Neural progenitor cell (in vitro differentiated cells): ENCODE measurements around the gene CASR.

ENCODE experiments used
- EZH2 ChIP-seq: fragments of 200-600 bp; sonication (generic); IDR thresholded peaks from 2 replicates; pipeline ENCODE4 v1.6.1; 2017; ENCODE audit warnings: antibody characterized with exemption, mild to moderate bottlenecking, moderate library complexity
- TF ChIP-seq, protein P1 (sequence below): fragments of 200-600 bp; sonication (generic); IDR thresholded peaks from 2 replicates; pipeline ENCODE4 v1.5.1; 2017; ENCODE audit warnings: antibody characterized with exemption, mild to moderate bottlenecking

DNA sequence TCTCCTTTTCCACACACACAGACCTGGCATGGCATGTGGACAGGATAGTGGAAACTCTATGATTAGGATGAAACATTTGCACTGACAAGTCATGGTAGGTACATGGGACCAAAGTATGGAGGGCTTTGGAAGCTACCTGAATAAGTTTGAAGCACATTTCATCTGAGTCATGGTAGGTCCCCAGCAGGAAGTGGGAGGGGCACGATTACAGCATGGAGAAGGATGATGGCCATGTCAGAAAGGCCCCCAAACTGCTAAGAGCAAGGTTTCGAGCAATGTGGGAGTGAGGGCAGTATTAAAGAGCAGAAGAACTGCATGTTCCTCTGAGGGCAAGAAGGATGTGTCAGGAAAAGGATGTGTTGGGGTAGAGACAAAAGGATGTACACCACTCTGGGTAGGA is 90.0 kb downstream of the CASR start:
- TF ChIP-seq, protein P1, sequence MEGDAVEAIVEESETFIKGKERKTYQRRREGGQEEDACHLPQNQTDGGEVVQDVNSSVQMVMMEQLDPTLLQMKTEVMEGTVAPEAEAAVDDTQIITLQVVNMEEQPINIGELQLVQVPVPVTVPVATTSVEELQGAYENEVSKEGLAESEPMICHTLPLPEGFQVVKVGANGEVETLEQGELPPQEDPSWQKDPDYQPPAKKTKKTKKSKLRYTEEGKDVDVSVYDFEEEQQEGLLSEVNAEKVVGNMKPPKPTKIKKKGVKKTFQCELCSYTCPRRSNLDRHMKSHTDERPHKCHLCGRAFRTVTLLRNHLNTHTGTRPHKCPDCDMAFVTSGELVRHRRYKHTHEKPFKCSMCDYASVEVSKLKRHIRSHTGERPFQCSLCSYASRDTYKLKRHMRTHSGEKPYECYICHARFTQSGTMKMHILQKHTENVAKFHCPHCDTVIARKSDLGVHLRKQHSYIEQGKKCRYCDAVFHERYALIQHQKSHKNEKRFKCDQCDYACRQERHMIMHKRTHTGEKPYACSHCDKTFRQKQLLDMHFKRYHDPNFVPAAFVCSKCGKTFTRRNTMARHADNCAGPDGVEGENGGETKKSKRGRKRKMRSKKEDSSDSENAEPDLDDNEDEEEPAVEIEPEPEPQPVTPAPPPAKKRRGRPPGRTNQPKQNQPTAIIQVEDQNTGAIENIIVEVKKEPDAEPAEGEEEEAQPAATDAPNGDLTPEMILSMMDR = no peak
- no peak for TF ChIP-seq EZH2
